PC-3 (cell line): ENCODE data around the gene KLF11. TPM values are rescaled to one million over a fixed set of nuclear protein-coding genes. Genes with fewer than 3 reads are reported as not detected.

ENCODE experiments used
- ATAC-seq: fragments of 200-7000 bp; cut with Tn5 transposase; 2 replicates; pipeline ENCODE4 v1.9.1; 2020; ENCODE audit warnings: mild to moderate bottlenecking, moderate library complexity
- BruUV-seq: library from RNA; stranded (reverse); fragments of 400-500 nt; replicated peaks from 2 replicates; lab custom pipeline; 2021; lab: Mats Ljungman, UMichigan
- CTCF ChIA-PET: fragments of 300-600 bp; sonication (Branson Sonifier 250); formaldehyde crosslinking; loops from one replicate; lab custom pipeline; 2022; ENCODE audit warnings: antibody characterized with exemption; lab: Charles Lee
- POLR2A ChIA-PET: fragments of 300-600 bp; sonication (Branson Sonifier 250); formaldehyde crosslinking; loops from one replicate; lab custom pipeline; 2022; ENCODE audit warnings: antibody characterized with exemption; ENCODE audit not compliant: unreplicated experiment; lab: Charles Lee
- DNase-seq: peaks from one replicate; pipeline ENCODE4 v3.0.0-alpha.2; 2015
- H2AFZ ChIP-seq: fragments of 300-600 bp; sonication (generic); 2 replicates; pipeline ENCODE4 v1.6.0; 2016; ENCODE audit warnings: antibody characterized with exemption, low read length
- H3F3A ChIP-seq: fragments of 300-600 bp; sonication (generic); one replicate; pipeline ENCODE4 v1.6.0; 2017; ENCODE audit warnings: antibody characterized with exemption, low read length, control low read depth, mild to moderate bottlenecking; ENCODE audit not compliant: unreplicated experiment
- H3K27ac ChIP-seq: fragments of 300-600 bp; sonication (generic); 2 replicates; pipeline ENCODE4 v1.5.1; 2016; ENCODE audit warnings: mild to moderate bottlenecking, low read length
- H3K27me3 ChIP-seq: fragments of 300-600 bp; sonication (generic); 2 replicates; pipeline ENCODE4 v1.6.1; 2016; ENCODE audit warnings: low read length, mixed read lengths
- H3K36me3 ChIP-seq: fragments of 300-600 bp; sonication (generic); 2 replicates; pipeline ENCODE4 v1.6.1; 2016; ENCODE audit warnings: low read depth, mixed run types, low read length, mixed read lengths
- H3K4me1 ChIP-seq: fragments of 300-600 bp; sonication (generic); 2 replicates; pipeline ENCODE4 v1.5.1; 2016; ENCODE audit warnings: low read length; ENCODE audit not compliant: insufficient read depth
- H3K4me2 ChIP-seq: fragments of 300-600 bp; sonication (generic); 2 replicates; pipeline ENCODE4 v1.6.0; 2016; ENCODE audit warnings: low read length
- H3K4me3 ChIP-seq: fragments of 300-600 bp; sonication (generic); 2 replicates; pipeline ENCODE4 v1.5.1; 2016; ENCODE audit warnings: mild to moderate bottlenecking, low read length, mixed read lengths
- H3K79me2 ChIP-seq: fragments of 300-600 bp; sonication (generic); 2 replicates; pipeline ENCODE4 v1.6.1; 2017; ENCODE audit warnings: low read length, mixed read lengths
- H3K9ac ChIP-seq: fragments of 300-600 bp; sonication (generic); 2 replicates; pipeline ENCODE4 v1.6.0; 2016; ENCODE audit warnings: mild to moderate bottlenecking, low read length
- H3K9me2 ChIP-seq: fragments of 300-600 bp; sonication (generic); replicated peaks from 2 replicates; pipeline ENCODE4 v1.6.1; 2016; ENCODE audit warnings: mixed run types, low read length, mixed read lengths
- H3K9me3 ChIP-seq: fragments of 300-600 bp; sonication (generic); 2 replicates; pipeline ENCODE4 v1.6.1; 2016; ENCODE audit warnings: low read length, mixed read lengths
- H4K20me1 ChIP-seq: fragments of 300-600 bp; sonication (generic); 2 replicates; pipeline ENCODE4 v1.6.1; 2016; ENCODE audit warnings: low read length, mixed read lengths
- EZH2 ChIP-seq: fragments of 300-600 bp; sonication (generic); IDR thresholded peaks from one replicate; pipeline ENCODE4 v1.6.1; 2017; ENCODE audit warnings: antibody characterized with exemption, mild to moderate bottlenecking, low read length; ENCODE audit not compliant: unreplicated experiment
- EZH2phosphoT487 ChIP-seq: fragments of 300-600 bp; sonication (generic); IDR thresholded peaks from 2 replicates; pipeline ENCODE4 v1.6.1; 2018; ENCODE audit warnings: mild to moderate bottlenecking, antibody characterized with exemption, low read length, borderline replicate concordance
- intact Hi-C: fragments of 100-400 bp; cut with micrococcal nuclease; formaldehyde crosslinking; loops from 2 replicates; pipeline ENCODE4 v1.9.0; 2023
- total RNA-seq: library from RNA; depleted of rRNA; stranded (reverse); fragments of >200 nt; gene quantifications from 2 replicates; pipeline ENCODE4 v1.2.3, GENCODE V29; 2014
- TF ChIP-seq, protein P1 (sequence below): fragments of 300-600 bp; sonication (generic); conservative IDR thresholded peaks from 2 replicates; pipeline ENCODE4 v1.5.1; 2017; ENCODE audit warnings: antibody characterized with exemption, low read depth, mild to moderate bottlenecking, low read length

Gene KLF11
- total RNA-seq, 1 experiment from 2014 or later = 13.4 TPM

DNA sequence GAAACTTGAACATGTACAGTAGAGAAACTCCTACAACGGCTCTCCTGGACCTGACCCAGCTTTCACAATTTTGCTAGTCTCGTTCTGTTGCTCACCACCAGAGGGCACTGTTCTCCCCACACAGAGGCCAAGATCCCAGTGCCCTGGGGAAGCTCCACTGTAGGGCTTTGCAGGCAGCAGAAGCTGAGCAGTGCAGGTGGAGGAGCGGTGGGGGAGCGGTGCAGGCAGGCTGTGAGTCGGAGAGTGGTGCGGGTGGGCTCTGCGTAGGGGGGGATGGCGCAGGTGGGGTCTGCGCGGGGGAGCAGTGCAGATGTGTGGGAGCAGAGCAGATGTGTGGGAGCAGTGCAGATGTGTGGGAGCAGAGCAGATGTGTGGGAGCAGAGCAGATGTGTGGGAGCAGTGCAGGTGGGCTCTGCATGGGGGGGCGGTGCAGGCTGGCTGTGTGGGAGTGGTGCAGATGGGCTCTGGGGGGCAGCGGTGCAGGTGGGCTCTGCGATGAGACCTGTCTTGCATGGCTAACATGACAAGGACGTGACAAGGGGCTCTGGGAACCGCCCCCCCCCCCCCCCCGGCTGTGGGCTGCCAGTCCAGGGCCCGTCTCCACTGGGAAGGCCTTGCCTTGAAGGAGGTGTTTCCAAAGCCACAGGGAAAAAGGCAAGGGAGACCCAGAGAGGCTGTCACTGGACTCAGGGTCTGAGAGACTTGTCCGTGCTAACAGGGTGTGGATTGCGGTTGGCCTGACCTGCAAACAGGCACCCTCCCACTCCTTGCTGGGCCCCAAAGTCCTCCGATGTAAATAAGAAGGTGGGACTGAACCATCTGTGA, 29.5 kb downstream of the KLF11 start:
- H3K27me3 ChIP-seq = peaks cover 26% of the 10 kb centered on the region
- H3K9me2 ChIP-seq = no peaks in the 10 kb centered on the region
- H2AFZ ChIP-seq = peak overlapping the region; percentile 54; the same call in 1 of the 2 replicates
- intact Hi-C loops = loop anchor here (1.0 to 5.0 kb wide), 5 partner anchors 24 to 594 kb away; no protein-coding TSS in a partner anchor
- no peak overlapping the region for H3K4me3 ChIP-seq
- H3K79me2 ChIP-seq = no peaks in the 10 kb centered on the region
- TF ChIP-seq, protein P1, sequence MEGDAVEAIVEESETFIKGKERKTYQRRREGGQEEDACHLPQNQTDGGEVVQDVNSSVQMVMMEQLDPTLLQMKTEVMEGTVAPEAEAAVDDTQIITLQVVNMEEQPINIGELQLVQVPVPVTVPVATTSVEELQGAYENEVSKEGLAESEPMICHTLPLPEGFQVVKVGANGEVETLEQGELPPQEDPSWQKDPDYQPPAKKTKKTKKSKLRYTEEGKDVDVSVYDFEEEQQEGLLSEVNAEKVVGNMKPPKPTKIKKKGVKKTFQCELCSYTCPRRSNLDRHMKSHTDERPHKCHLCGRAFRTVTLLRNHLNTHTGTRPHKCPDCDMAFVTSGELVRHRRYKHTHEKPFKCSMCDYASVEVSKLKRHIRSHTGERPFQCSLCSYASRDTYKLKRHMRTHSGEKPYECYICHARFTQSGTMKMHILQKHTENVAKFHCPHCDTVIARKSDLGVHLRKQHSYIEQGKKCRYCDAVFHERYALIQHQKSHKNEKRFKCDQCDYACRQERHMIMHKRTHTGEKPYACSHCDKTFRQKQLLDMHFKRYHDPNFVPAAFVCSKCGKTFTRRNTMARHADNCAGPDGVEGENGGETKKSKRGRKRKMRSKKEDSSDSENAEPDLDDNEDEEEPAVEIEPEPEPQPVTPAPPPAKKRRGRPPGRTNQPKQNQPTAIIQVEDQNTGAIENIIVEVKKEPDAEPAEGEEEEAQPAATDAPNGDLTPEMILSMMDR = peak; percentile 90
- TF ChIP-seq EZH2 (no peak), EZH2phosphoT487 (no peak)
- ATAC-seq (peak; percentile 98), DNase-seq (peak; percentile 88)
- H3K36me3 ChIP-seq = no peaks in the 10 kb centered on the region
- H4K20me1 ChIP-seq = no peaks in the 10 kb centered on the region
- no peaks in the 10 kb centered on the region for H3K9me3 ChIP-seq
- BruUV-seq = no TSS peak
- POLR2A ChIA-PET = interaction anchor here (0.7 kb wide), 1 partner anchor 24 kb away, joined by 14 read pairs; no protein-coding TSS in a partner anchor
- CTCF ChIA-PET = interaction anchor here (0.5 to 4.7 kb wide), 8 partner anchors 25 to 362 kb away, joined by 3 to 86 read pairs (median 6); no protein-coding TSS in a partner anchor
- H3K4me2 ChIP-seq = peak overlapping the region; percentile 42
- no peaks in the 10 kb centered on the region for H3F3A ChIP-seq
- no peak overlapping the region for H3K27ac ChIP-seq
- H3K4me1 ChIP-seq = no peaks in the 10 kb centered on the region
- H3K9ac ChIP-seq = no peak overlapping the region

DNA sequence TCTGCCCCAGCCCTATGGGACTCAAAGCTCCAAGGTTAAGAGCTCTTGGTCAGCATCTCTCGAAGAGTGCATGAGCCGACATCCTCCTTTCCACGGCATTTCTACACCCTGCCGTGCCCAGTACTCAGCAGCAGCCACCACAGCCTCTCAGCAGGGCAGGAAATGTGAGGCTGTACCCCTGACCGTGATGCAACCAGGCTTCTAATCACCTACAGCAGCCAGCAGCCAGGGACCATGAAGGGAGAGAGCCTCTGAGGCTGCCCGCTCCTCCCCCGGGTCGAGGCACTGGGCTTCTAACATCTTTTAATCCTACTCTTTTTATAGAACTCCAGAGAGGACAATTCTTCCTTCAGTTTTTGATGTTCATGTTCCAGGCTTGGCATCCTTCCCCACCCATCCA, 30.4 kb downstream of the KLF11 start:
- no peak overlapping the region for H3K9ac ChIP-seq
- no peak overlapping the region for H2AFZ ChIP-seq
- no peak for TF ChIP-seq EZH2
- TF ChIP-seq, protein P1 = no peak
- TF ChIP-seq EZH2phosphoT487 = no peak
- DNase-seq (no peak), ATAC-seq (no peak)
- H3K4me3 ChIP-seq = no peak overlapping the region
- peaks cover 35% of the 10 kb centered on the region for H3K27me3 ChIP-seq
- H4K20me1 ChIP-seq = no peaks in the 10 kb centered on the region
- no peaks in the 10 kb centered on the region for H3K36me3 ChIP-seq
- CTCF ChIA-PET = interaction anchor here (0.6 to 4.7 kb wide), 6 partner anchors 18 to 361 kb away, joined by 3 to 86 read pairs (median 4); no protein-coding TSS in a partner anchor
- H3K9me2 ChIP-seq = no peaks in the 10 kb centered on the region
- H3K27ac ChIP-seq = no peak overlapping the region
- no peaks in the 10 kb centered on the region for H3K4me1 ChIP-seq
- no peaks in the 10 kb centered on the region for H3K9me3 ChIP-seq
- no peak overlapping the region for H3K4me2 ChIP-seq
- H3F3A ChIP-seq = no peaks in the 10 kb centered on the region
- BruUV-seq = no TSS peak
- H3K79me2 ChIP-seq = no peaks in the 10 kb centered on the region
- intact Hi-C loops = loop anchor here (2.0 to 5.0 kb wide), 3 partner anchors 39 to 594 kb away; no protein-coding TSS in a partner anchor
- POLR2A ChIA-PET = no interaction called here
